ENCODE data around the gene RAB17. TPM values are rescaled to one million over a fixed set of nuclear protein-coding genes. Genes with fewer than 3 reads are reported as not detected.
A peak's percentile ranks its signal among the peaks of the same experiment; 100 is the strongest.
"Not testable (repeated sequence)": the region's sequence is repeated elsewhere in the genome, so short reads cannot be mapped to it uniquely, and the experiment has no call there.

The RAB17 gene
- total RNA-seq, 1 experiment from 2014 or later: 17.2 TPM

- no peaks in the 10 kb centered on the region for H3K9me3 Mint-ChIP-seq (ENCODE audit: unreplicated experiment)
- H3K4me1 Mint-ChIP-seq (ENCODE audit: insufficient read depth, unreplicated experiment): no peaks in the 10 kb centered on the region
- no peak for DNase-seq (ENCODE audit: unreplicated experiment)
- H3K27me3 Mint-ChIP-seq (ENCODE audit: insufficient read depth, unreplicated experiment): no peaks in the 10 kb centered on the region
- no peak overlapping the region for H3K4me3 Mint-ChIP-seq (ENCODE audit: unreplicated experiment)
- ChIA-PET CTCF (interaction anchor here (0.5 kb wide), 1 partner anchor 10 kb away, joined by 6 read pairs; no protein-coding TSS in a partner anchor), POLR2A (no interaction called here)
- no peaks in the 10 kb centered on the region for H3K36me3 Mint-ChIP-seq (ENCODE audit: insufficient read depth, unreplicated experiment)
- peak overlapping the region; percentile 71 for H3K27ac Mint-ChIP-seq (ENCODE audit: low read depth, unreplicated experiment)
- no peak for TF ChIP-seq CTCF (IDR thresholded peaks at IDR 0.05; ENCODE audit: unreplicated experiment)
- intact Hi-C loops (cut with micrococcal nuclease): no loop called here
- no TSS peak for BruUV-seq (replicated peaks)
These were observed 6.9 kb upstream of the RAB17 start for GRCh38 chr2:237597196-237598145.

GRCh38 chr2:237596520-237597195 is 6.1 kb upstream of the RAB17 start:
- H3K4me1 Mint-ChIP-seq (ENCODE audit: insufficient read depth, unreplicated experiment): no peaks in the 10 kb centered on the region
- intact Hi-C loops (cut with micrococcal nuclease): no loop called here
- H3K27me3 Mint-ChIP-seq (ENCODE audit: insufficient read depth, unreplicated experiment): no peaks in the 10 kb centered on the region
- POLR2A ChIA-PET: no interaction called here
- no peaks in the 10 kb centered on the region for H3K36me3 Mint-ChIP-seq (ENCODE audit: insufficient read depth, unreplicated experiment)
- no peaks in the 10 kb centered on the region for H3K9me3 Mint-ChIP-seq (ENCODE audit: unreplicated experiment)
- no peak overlapping the region for H3K27ac Mint-ChIP-seq (ENCODE audit: low read depth, unreplicated experiment)
- DNase-seq (ENCODE audit: unreplicated experiment): no peak
- H3K4me3 Mint-ChIP-seq (ENCODE audit: unreplicated experiment): no peak overlapping the region
- CTCF ChIA-PET: interaction anchor here (0.5 kb wide), 1 partner anchor 11 kb away, joined by 6 read pairs; no protein-coding TSS in a partner anchor
- BruUV-seq (replicated peaks): no TSS peak
- no peak for TF ChIP-seq CTCF (IDR thresholded peaks at IDR 0.05; ENCODE audit: unreplicated experiment)

DNA sequence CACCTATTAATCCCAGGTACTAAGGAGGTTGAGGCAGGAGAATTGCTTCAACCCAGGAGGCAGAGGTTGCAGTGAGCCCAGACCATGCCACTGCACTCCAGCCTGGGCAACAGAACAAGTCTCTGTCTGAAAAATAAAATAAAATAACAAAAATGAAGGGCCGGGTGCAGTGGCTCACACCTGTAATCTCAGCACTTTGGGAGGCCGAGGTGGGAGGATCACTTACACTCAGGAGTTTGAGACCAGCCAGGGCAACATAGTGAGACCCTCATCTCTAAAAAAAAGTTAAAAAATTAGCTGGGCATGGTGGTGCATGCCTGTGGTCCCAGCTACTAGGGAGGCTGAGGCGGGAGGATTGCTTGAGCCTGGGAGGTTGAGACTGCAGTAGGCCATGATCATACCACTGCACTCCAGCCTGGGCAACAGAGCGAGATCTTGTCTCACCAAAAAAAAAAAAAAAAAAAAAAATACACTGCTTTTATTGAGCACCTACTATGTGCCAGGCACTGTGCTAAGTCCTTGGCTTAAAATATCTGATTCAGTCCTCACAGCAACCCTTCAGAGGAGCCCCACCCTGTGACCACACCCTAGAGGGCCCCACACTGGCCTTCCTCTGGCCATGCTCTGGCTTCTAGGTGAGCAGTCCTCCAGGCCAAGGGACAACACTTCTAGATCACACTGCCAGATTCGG is 5.4 kb upstream of the RAB17 start:
- H3K27ac Mint-ChIP-seq (ENCODE audit: low read depth, unreplicated experiment); H3K4me1 Mint-ChIP-seq (ENCODE audit: insufficient read depth, unreplicated experiment); intact Hi-C loops (cut with micrococcal nuclease); DNase-seq (ENCODE audit: unreplicated experiment); H3K36me3 Mint-ChIP-seq (ENCODE audit: insufficient read depth, unreplicated experiment); H3K4me3 Mint-ChIP-seq (ENCODE audit: unreplicated experiment); H3K27me3 Mint-ChIP-seq (ENCODE audit: insufficient read depth, unreplicated experiment); H3K9me3 Mint-ChIP-seq (ENCODE audit: unreplicated experiment); BruUV-seq (replicated peaks): not testable (repeated sequence)
- ChIA-PET CTCF (interaction anchor here (0.6 kb wide), 1 partner anchor 862 kb away, joined by 3 read pairs; no protein-coding TSS in a partner anchor), POLR2A (interaction anchor here (0.6 kb wide), 1 partner anchor 67 kb away, joined by 3 read pairs; no protein-coding TSS in a partner anchor)

DNA sequence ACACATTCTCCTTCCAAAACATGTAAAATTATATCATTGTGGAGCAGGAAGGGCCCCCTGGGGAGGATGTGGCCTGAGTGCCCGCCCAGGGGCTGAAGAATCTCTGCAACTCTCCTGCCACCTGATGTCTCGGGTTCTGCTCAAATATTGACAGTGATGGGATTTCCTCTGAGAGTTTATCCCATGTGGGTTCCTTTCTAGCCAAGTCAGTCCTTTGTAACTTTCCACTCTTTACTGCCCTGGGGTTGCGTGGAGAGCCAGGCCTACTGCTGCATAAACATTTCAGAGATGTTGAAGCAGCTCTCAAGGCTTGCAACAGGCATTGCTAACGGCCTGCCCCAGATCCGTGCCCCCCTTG is 4.0 kb upstream of the RAB17 start:
- Mint-ChIP-seq H3K27ac (ENCODE audit: low read depth, unreplicated experiment) (no peak overlapping the region), H3K9me3 (ENCODE audit: unreplicated experiment) (no peaks in the 10 kb centered on the region), H3K27me3 (ENCODE audit: insufficient read depth, unreplicated experiment) (no peaks in the 10 kb centered on the region), H3K4me1 (ENCODE audit: insufficient read depth, unreplicated experiment) (peaks cover 13% of the 10 kb centered on the region), H3K4me3 (ENCODE audit: unreplicated experiment) (no peak overlapping the region), H3K36me3 (ENCODE audit: insufficient read depth, unreplicated experiment) (no peaks in the 10 kb centered on the region)
- no peak for DNase-seq (ENCODE audit: unreplicated experiment)
- TF ChIP-seq CTCF (IDR thresholded peaks at IDR 0.05; ENCODE audit: unreplicated experiment): no peak
- intact Hi-C loops (cut with micrococcal nuclease): loop anchor here (5.0 kb wide), 1 partner anchor 63 kb away; no protein-coding TSS in a partner anchor
- ChIA-PET POLR2A (no interaction called here), CTCF (no interaction called here)
- BruUV-seq (replicated peaks): no TSS peak
